Measurements from ENCODE around the gene HTD2. TPM values are rescaled to one million over a fixed set of nuclear protein-coding genes. Genes with fewer than 3 reads are reported as not detected.
A peak's percentile ranks its signal among the peaks of the same experiment; 100 is the strongest.

HTD2 gene
- total and polyA plus RNA-seq, 2 donors from 2014 or later: 6.4 to 7.8 TPM

GRCh38 chr3:58356054-58356453, 49.7 kb downstream of the HTD2 start:
- H3K27me3 ChIP-seq (ENCODE audit: control insufficient read depth, insufficient read depth, low read length): no peaks in the 10 kb centered on the region
- no peaks in the 10 kb centered on the region for H3K36me3 ChIP-seq (ENCODE audit: control insufficient read depth in 2 of 3, insufficient read depth in 3 of 3, low read length in 3 of 3)
- H3K4me3 ChIP-seq (ENCODE audit: low read length in 3 of 3): no peak overlapping the region
- no peaks in the 10 kb centered on the region for H3K9me3 ChIP-seq (ENCODE audit: control insufficient read depth in 2 of 3, insufficient read depth in 1 of 3, low read length in 3 of 3)
- FAIRE-seq: no peak
- H3K4me1 ChIP-seq (ENCODE audit: control insufficient read depth in 2 of 3, insufficient read depth in 2 of 3, low read depth in 1 of 3, low read length in 3 of 3): peaks cover 0 to 3% (median 0%) of the 10 kb centered on the region in 3 donors
- no peak overlapping the region for H3K27ac ChIP-seq (ENCODE audit: low read depth in 2 of 2, low read length in 2 of 2)
- TF ChIP-seq CTCF (IDR thresholded peaks at IDR 0.05; ENCODE audit: borderline replicate concordance, extremely low read depth, insufficient read depth): no peak
- H3K9ac ChIP-seq (ENCODE audit: low read length in 3 of 3): peak overlapping the region in 1 of 3 donors; percentile 26
- DNase-seq: no peak
- intact Hi-C loops (cut with DNase I): no loop called here

GRCh38 chr3:58357402-58357801, 51.1 kb downstream of the HTD2 start:
- intact Hi-C loops (cut with DNase I): no loop called here
- DNase-seq (no peak), FAIRE-seq (no peak)
- Histone ChIP-seq H3K36me3 (ENCODE audit: control insufficient read depth in 2 of 3, insufficient read depth in 3 of 3, low read length in 3 of 3) (no peaks in the 10 kb centered on the region), H3K4me3 (ENCODE audit: low read length in 3 of 3) (no peak overlapping the region), H3K27me3 (ENCODE audit: control insufficient read depth, insufficient read depth, low read length) (no peaks in the 10 kb centered on the region), H3K9ac (ENCODE audit: low read length in 3 of 3) (no peak overlapping the region), H3K4me1 (ENCODE audit: control insufficient read depth in 2 of 3, insufficient read depth in 2 of 3, low read depth in 1 of 3, low read length in 3 of 3) (peaks cover 0 to 3% (median 0%) of the 10 kb centered on the region in 3 donors), H3K9me3 (ENCODE audit: control insufficient read depth in 2 of 3, insufficient read depth in 1 of 3, low read length in 3 of 3) (no peaks in the 10 kb centered on the region), H3K27ac (ENCODE audit: low read depth in 2 of 2, low read length in 2 of 2) (no peak overlapping the region)
- no peak for TF ChIP-seq CTCF (IDR thresholded peaks at IDR 0.05; ENCODE audit: borderline replicate concordance, extremely low read depth, insufficient read depth)

GRCh38 chr3:58358092-58358491, 51.8 kb downstream of the HTD2 start:
- Histone ChIP-seq H3K9ac (ENCODE audit: low read length in 3 of 3) (no peak overlapping the region), H3K27ac (ENCODE audit: low read depth in 2 of 2, low read length in 2 of 2) (no peak overlapping the region), H3K9me3 (ENCODE audit: control insufficient read depth in 2 of 3, insufficient read depth in 1 of 3, low read length in 3 of 3) (no peaks in the 10 kb centered on the region), H3K27me3 (ENCODE audit: control insufficient read depth, insufficient read depth, low read length) (no peaks in the 10 kb centered on the region), H3K4me3 (ENCODE audit: low read length in 3 of 3) (no peak overlapping the region), H3K4me1 (ENCODE audit: control insufficient read depth in 2 of 3, insufficient read depth in 2 of 3, low read depth in 1 of 3, low read length in 3 of 3) (peaks cover 0 to 3% (median under 1%) of the 10 kb centered on the region in 3 donors), H3K36me3 (ENCODE audit: control insufficient read depth in 2 of 3, insufficient read depth in 3 of 3, low read length in 3 of 3) (no peaks in the 10 kb centered on the region)
- DNase-seq (no peak), FAIRE-seq (no peak)
- TF ChIP-seq CTCF (IDR thresholded peaks at IDR 0.05; ENCODE audit: borderline replicate concordance, extremely low read depth, insufficient read depth): no peak
- intact Hi-C loops (cut with DNase I): no loop called here

GRCh38 chr3:58358808-58359207, 52.5 kb downstream of the HTD2 start:
- Histone ChIP-seq H3K4me1 (ENCODE audit: control insufficient read depth in 2 of 3, insufficient read depth in 2 of 3, low read depth in 1 of 3, low read length in 3 of 3) (peaks cover 0 to 5% (median 3%) of the 10 kb centered on the region in 3 donors), H3K27me3 (ENCODE audit: control insufficient read depth, insufficient read depth, low read length) (no peaks in the 10 kb centered on the region), H3K36me3 (ENCODE audit: control insufficient read depth in 2 of 3, insufficient read depth in 3 of 3, low read length in 3 of 3) (no peaks in the 10 kb centered on the region), H3K9me3 (ENCODE audit: control insufficient read depth in 2 of 3, insufficient read depth in 1 of 3, low read length in 3 of 3) (no peaks in the 10 kb centered on the region), H3K4me3 (ENCODE audit: low read length in 3 of 3) (no peak overlapping the region), H3K27ac (ENCODE audit: low read depth in 2 of 2, low read length in 2 of 2) (no peak overlapping the region), H3K9ac (ENCODE audit: low read length in 3 of 3) (no peak overlapping the region)
- no peak for TF ChIP-seq CTCF (IDR thresholded peaks at IDR 0.05; ENCODE audit: borderline replicate concordance, extremely low read depth, insufficient read depth)
- FAIRE-seq: no peak
- no peak for DNase-seq
- intact Hi-C loops (cut with DNase I): no loop called here

All from kidney (tissue), 14 donors.